ENCODE measurements around the gene ATG4C. TPM values are rescaled to one million over a fixed set of nuclear protein-coding genes. Genes with fewer than 3 reads are reported as not detected.

ATG4C gene
- total RNA-seq, 4 donors from 2014 or later = 0.85 to 32.2 (median 11.7) TPM

GRCh38 chr1:62887799-62888507 lies 104.0 kb downstream of the ATG4C start:
- DNase-seq = no peak
- no peaks in the 10 kb centered on the region for H3K9me3 ChIP-seq

GRCh38 chr1:62891956-62892562 lies 108.1 kb downstream of the ATG4C start:
- TF ChIP-seq POLR2A (IDR thresholded peaks at IDR 0.05) (no peak), CTCF (IDR thresholded peaks at IDR 0.05) (no peak)
- H3K36me3 ChIP-seq = no peaks in the 10 kb centered on the region
- DNase-seq = no peak
- H3K27me3 ChIP-seq = no peaks in the 10 kb centered on the region
- no peak overlapping the region for H3K27ac ChIP-seq
- H3K4me1 ChIP-seq = no peaks in the 10 kb centered on the region
- H3K4me3 ChIP-seq = no peak overlapping the region
- no peaks in the 10 kb centered on the region for H3K9me3 ChIP-seq

More at GRCh38 chr1:62887799-62888507, 104.0 kb downstream of the ATG4C start:
- no peaks in the 10 kb centered on the region for H3K27me3 ChIP-seq
- H3K4me1 ChIP-seq = no peaks in the 10 kb centered on the region
- H3K27ac ChIP-seq = no peak overlapping the region
- H3K36me3 ChIP-seq = no peaks in the 10 kb centered on the region
- TF ChIP-seq CTCF (IDR thresholded peaks at IDR 0.05) (no peak), POLR2A (IDR thresholded peaks at IDR 0.05) (no peak)
- no peak overlapping the region for H3K4me3 ChIP-seq

GRCh38 chr1:62897788-62898187 lies 113.9 kb downstream of the ATG4C start:
- H3K27ac ChIP-seq = no peak overlapping the region
- H3K4me3 ChIP-seq = no peak overlapping the region
- no peaks in the 10 kb centered on the region for H3K36me3 ChIP-seq
- TF ChIP-seq CTCF (IDR thresholded peaks at IDR 0.05) = no peak
- no peak for TF ChIP-seq POLR2A (IDR thresholded peaks at IDR 0.05)
- no peaks in the 10 kb centered on the region for H3K27me3 ChIP-seq
- H3K9me3 ChIP-seq = no peaks in the 10 kb centered on the region
- DNase-seq = no peak
- H3K4me1 ChIP-seq = no peaks in the 10 kb centered on the region

- H3K9me3 ChIP-seq = no peaks in the 10 kb centered on the region
- no peaks in the 10 kb centered on the region for H3K4me1 ChIP-seq
- no peak overlapping the region for H3K4me3 ChIP-seq
- no peak for DNase-seq
- H3K27ac ChIP-seq = no peak overlapping the region
- TF ChIP-seq CTCF (IDR thresholded peaks at IDR 0.05) = no peak
- no peak for TF ChIP-seq POLR2A (IDR thresholded peaks at IDR 0.05)
- no peaks in the 10 kb centered on the region for H3K36me3 ChIP-seq
- no peaks in the 10 kb centered on the region for H3K27me3 ChIP-seq
Observed at GRCh38 chr1:62900566-62900965, 116.6 kb downstream of the ATG4C start.

- Histone ChIP-seq H3K4me3 (no peak overlapping the region), H3K4me1 (no peaks in the 10 kb centered on the region), H3K36me3 (no peaks in the 10 kb centered on the region), H3K27me3 (no peaks in the 10 kb centered on the region), H3K27ac (no peak overlapping the region), H3K9me3 (no peaks in the 10 kb centered on the region)
- TF ChIP-seq CTCF (IDR thresholded peaks at IDR 0.05) (no peak), POLR2A (IDR thresholded peaks at IDR 0.05) (no peak)
- DNase-seq = no peak
Observed at GRCh38 chr1:62901650-62902049, 117.7 kb downstream of the ATG4C start.
